HG03439 (cell line): ENCODE data around the gene LYRM1.
"Not testable (repeated sequence)": the region's sequence is repeated elsewhere in the genome, so short reads cannot be mapped to it uniquely, and the experiment has no call there.

Source experiments
- ATAC-seq: cut with Tn5 transposase; IDR thresholded peaks from one replicate; pipeline ENCODE4 v1.9.1; 2021; ENCODE audit warnings: mild to moderate bottlenecking, moderate library complexity; ENCODE audit not compliant: unreplicated experiment

LYRM1 gene

GRCh38 chr16:20901436-20902112 lies 1.0 kb downstream of the LYRM1 start:
- ATAC-seq: no peak

GRCh38 chr16:20902426-20902825 lies 1.9 kb downstream of the LYRM1 start:
- no peak for ATAC-seq

GRCh38 chr16:20903116-20903898 lies 2.7 kb downstream of the LYRM1 start:
- no peak for ATAC-seq

GRCh38 chr16:20903899-20904506 lies 3.4 kb downstream of the LYRM1 start:
- ATAC-seq: no peak

GRCh38 chr16:20904507-20905081 lies 4.0 kb downstream of the LYRM1 start:
- no peak for ATAC-seq

GRCh38 chr16:20905576-20905975 lies 5.0 kb downstream of the LYRM1 start:
- no peak for ATAC-seq

GRCh38 chr16:20906341-20907255 lies 6.0 kb downstream of the LYRM1 start:
- ATAC-seq: no peak

- ATAC-seq: no peak
These were observed 10.3 kb downstream of the LYRM1 start for GRCh38 chr16:20910781-20911321.

- ATAC-seq: no peak
These were observed 10.8 kb downstream of the LYRM1 start for GRCh38 chr16:20911361-20911760.

- no peak for ATAC-seq
These were observed 15.7 kb downstream of the LYRM1 start for GRCh38 chr16:20916289-20916688.

- ATAC-seq: no peak
These were observed 16.4 kb downstream of the LYRM1 start for GRCh38 chr16:20916942-20917341.

- no peak for ATAC-seq
These were observed 18.1 kb downstream of the LYRM1 start for GRCh38 chr16:20918486-20919239.

- ATAC-seq: no peak
These were observed 19.5 kb downstream of the LYRM1 start for GRCh38 chr16:20920091-20920490.

GRCh38 chr16:20920799-20921198 lies 20.2 kb downstream of the LYRM1 start:
- no peak for ATAC-seq

GRCh38 chr16:20923876-20924275 lies 23.3 kb downstream of the LYRM1 start:
- no peak for ATAC-seq

- no peak for ATAC-seq
These were observed 25.2 kb downstream of the LYRM1 start for GRCh38 chr16:20925751-20926150.

- ATAC-seq: no peak
These were observed 28.3 kb downstream of the LYRM1 start for GRCh38 chr16:20928774-20929411.

GRCh38 chr16:20929676-20930364 lies 29.2 kb downstream of the LYRM1 start:
- ATAC-seq: not testable (repeated sequence)

- no peak for ATAC-seq
These were observed 29.8 kb downstream of the LYRM1 start for GRCh38 chr16:20930365-20930690.
